Left colon (tissue), 2 donors: ENCODE measurements around the gene SLC25A1. TPM values are rescaled to one million over a fixed set of nuclear protein-coding genes. Genes with fewer than 3 reads are reported as not detected.
A peak's percentile ranks its signal among the peaks of the same experiment; 100 is the strongest.
"Not testable (repeated sequence)": the region's sequence is repeated elsewhere in the genome, so short reads cannot be mapped to it uniquely, and the experiment has no call there.

Source experiments
- ATAC-seq: fragments of 200-7000 bp; cut with Tn5 transposase; one replicate; pipeline ENCODE4 v1.9.1; 2020; ENCODE audit warnings: mild to moderate bottlenecking, moderate library complexity
- DNase-seq, 2 donors: peaks; one replicate each; pipeline ENCODE4 v3.0.0-alpha.2; 2020
- intact Hi-C, 2 donors: fragments of 100-400 bp; cut with DNase I in 1 of 2; cut with micrococcal nuclease in 1 of 2; formaldehyde crosslinking; loops; one replicate each; pipeline versions ENCODE4 v1.11.2 to v1.14.0; 2022; cut with DNase I, micrococcal nuclease
- total RNA-seq, 2 donors: library from RNA; stranded (reverse); fragmentation: NEBNext Ultra II Directional; extraction: Animal tissue kit (Norgen Biotek cat#: 25700); gene quantifications; one replicate each; pipeline ENCODE4 v1.2.1, GENCODE V29; 2021
- donor health status: DM: no; HTN: no; CAD: no.
- donor health status: DM: yes; HTN: yes; CAD: no.

The SLC25A1 gene
- total RNA-seq, 2 donors from 2014 or later, result 137 to 194 TPM

GRCh38 chr22:19173047-19174035 lies 5.2 kb downstream of the SLC25A1 start:
- ATAC-seq (peak; percentile 64), DNase-seq (peak; percentile 76 to 83)
- intact Hi-C loops, result no loop called here

GRCh38 chr22:19172213-19173046 lies 6.1 kb downstream of the SLC25A1 start:
- DNase-seq (no peak), ATAC-seq (no peak)
- intact Hi-C loops, result no loop called here

- ATAC-seq (no peak), DNase-seq (no peak)
- intact Hi-C loops, result no loop called here
Measured at GRCh38 chr22:19169947-19170318, 8.6 kb downstream of the SLC25A1 start.

- intact Hi-C loops, result no loop called here
- DNase-seq, result no peak
Measured at GRCh38 chr22:19169002-19169946, 9.3 kb downstream of the SLC25A1 start.

DNA sequence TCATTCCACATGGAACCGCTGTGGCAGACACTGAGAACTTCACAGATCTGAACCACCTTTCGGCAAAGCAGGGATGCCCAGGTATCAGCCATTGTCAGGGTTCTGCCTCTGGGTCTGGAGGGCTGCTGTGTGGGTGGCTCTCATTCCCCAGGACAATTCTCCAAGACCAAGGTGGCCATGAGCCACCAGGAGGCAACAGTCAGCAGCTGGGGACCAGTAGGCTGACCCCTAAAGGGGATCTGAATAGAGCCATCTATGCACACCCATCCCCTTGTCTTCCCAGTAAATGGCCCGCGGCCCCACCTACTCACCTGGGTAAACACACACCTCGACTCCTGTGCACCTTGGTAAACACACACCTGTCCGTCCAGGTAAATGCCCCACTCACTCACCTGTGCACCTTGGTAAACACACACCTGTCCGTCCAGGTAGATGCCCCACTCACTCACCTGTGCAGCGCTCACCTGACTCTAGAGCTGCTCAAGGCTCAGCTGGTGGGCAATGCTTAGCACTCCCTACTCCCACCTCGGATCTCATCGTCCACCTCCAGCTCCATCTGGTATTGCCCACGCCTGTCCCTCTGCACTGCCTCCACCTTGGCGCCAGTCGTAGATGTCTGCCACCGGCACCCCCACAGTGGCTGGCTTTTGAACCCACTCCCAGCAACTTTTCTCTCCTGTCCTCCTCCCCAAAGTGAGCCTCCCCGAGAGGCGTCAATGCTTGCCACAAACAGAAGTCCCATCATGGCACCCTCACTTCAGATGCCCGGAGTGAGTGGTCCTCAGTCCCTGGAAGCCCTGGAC lies 10.2 kb downstream of the SLC25A1 start:
- intact Hi-C loops, result no loop called here
- ATAC-seq, result no peak
- no peak for DNase-seq

More at GRCh38 chr22:19169002-19169946, 9.3 kb downstream of the SLC25A1 start:
- ATAC-seq, result no peak

- ATAC-seq, result no peak
- intact Hi-C loops, result no loop called here
Measured at GRCh38 chr22:19167106-19167869, 11.2 kb downstream of the SLC25A1 start.

DNA sequence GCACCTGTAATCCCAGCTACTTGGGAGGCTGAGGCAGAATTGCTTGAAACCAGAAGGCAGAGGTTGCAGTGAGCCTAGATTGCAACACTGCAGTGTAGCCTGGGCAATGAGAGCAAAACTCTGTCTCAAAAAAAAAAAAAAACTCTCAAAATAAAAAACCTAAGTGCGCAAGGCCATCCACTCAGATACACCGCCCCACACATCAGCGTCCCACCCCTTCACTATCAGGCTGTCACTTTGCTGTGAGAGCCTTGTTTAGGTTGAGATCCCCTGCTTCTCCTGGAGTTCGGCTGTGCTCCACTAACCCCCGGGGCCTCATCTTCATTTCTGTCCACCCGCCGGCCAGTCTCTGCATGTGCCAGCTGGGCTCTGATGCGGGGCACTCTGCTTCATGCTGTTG lies 12.1 kb downstream of the SLC25A1 start:
- intact Hi-C loops, result no loop called here

More at GRCh38 chr22:19167106-19167869, 11.2 kb downstream of the SLC25A1 start:
- DNase-seq, result no peak

DNA sequence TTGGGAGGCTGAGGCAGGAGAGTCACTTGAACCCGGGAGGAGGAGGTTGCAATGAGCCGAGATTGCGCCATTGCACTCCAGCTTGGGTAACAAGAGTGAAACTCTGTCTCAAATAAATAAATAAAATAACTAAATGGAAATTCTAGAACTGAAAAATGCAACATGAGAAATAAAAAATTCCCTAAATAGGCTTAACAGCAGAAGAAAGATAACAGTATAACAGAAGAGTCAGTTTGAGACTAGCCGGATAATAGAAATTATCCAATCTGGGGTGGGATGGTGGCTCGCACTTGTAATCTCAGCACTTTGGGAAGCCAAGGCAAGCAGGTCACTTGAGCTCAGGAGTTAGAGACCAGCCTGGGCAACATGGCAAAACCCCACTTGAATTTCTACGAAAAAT lies 14.1 kb downstream of the SLC25A1 start:
- no peak for DNase-seq
- no peak for ATAC-seq
- intact Hi-C loops, result no loop called here

More for the DNA sequence above, 12.1 kb downstream of the SLC25A1 start:
- DNase-seq, result no peak
- ATAC-seq, result no peak

- ATAC-seq, intact Hi-C loops, DNase-seq: not testable (repeated sequence)
Measured at GRCh38 chr22:19158649-19159048, 19.9 kb downstream of the SLC25A1 start.

GRCh38 chr22:19156109-19156508 lies 22.4 kb downstream of the SLC25A1 start:
- intact Hi-C loops, DNase-seq, ATAC-seq: not testable (repeated sequence)

- intact Hi-C loops, result no loop called here
- DNase-seq (no peak), ATAC-seq (no peak)
Measured at GRCh38 chr22:19152942-19153883, 25.3 kb downstream of the SLC25A1 start.

DNA sequence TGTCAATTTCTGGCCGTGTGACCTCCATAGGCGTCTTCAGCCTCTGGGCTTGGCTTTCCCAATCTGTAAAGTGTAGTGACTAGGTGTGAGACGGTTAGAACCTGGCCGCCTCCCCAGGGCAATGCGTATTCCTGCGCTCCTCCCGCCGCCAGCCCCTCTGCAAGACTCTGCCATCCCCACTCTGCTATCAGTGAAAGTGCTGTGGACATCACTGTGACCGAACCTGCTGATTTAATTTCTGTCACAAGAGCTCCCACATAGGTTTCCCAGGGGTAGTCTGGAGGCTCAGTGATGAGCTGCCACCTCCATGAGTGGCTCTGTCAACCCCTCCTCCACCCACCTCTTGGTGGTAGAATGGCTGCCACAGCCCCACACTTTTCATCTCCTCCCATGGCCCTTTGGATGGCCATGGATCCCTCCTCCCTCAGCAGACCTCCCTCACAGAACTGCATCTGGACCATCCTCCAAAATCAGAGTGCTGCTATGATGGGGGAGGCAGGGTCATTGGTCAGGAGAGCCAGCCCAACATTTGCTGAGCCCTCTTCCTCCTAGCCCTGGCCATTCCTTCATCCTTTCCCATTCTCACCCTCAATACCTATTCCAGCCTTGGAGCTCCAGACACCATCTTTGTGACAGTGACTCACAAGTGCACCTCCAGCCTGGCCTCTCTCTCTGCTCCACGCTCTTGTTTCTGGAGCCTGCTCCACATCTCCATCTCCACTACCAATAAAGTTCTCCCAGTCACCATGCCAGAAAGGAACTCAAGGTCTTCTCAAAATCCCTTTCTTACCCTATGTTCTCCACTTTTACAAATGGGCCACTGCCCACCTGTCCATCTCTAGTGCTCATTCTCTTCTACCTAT lies 27.0 kb downstream of the SLC25A1 start:
- no peak for DNase-seq
- intact Hi-C loops, result no loop called here
- ATAC-seq, result no peak

DNA sequence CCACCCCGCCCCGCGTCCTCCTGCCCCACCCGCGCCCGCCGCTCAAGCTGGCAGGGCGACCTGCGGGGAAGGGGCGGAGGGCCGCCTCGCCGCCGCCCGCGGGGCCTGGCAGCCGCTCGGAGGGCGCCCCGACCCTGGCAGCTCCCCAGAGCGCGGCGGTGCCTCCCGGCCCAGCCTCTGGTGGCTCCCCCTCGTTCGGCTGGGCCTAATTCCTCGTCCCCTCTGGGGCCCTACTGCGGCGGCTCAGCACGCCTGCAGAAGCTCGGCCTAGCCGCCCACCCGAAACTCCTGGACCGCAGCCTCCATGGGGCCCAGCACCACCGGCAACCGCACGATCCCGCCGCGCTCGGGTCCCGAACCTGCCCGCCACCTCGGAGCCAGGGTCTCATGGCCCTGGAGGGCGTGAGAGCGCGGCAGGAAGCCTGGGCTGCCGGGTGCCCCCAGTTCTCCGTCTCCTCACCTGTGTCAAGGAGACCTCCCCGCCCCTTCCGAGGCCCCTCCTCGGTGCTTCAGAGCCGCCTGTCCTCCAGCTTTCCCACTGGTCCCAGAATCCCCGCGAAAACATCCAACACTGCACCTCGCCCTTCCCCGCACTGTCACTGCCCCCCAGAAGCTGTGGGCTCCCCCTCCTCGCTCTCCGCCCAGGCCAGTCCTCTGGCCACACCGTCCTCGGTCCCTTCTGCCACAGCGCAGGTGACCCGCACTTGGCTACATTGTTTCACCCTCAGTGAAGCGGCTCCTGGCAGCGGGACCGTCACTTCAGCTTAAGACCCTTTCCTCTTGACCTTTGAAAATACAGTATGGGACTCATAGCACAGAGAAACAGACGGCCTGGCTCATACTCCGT lies 27.8 kb downstream of the SLC25A1 start:
- intact Hi-C loops, result no loop called here
- ATAC-seq (no peak), DNase-seq (no peak)

GRCh38 chr22:19149991-19150390 lies 28.5 kb downstream of the SLC25A1 start, which contains the start of gene GSC2:
Gene GSC2, minus strand, starts transcription at chr22:19150292. Its CDS starts 9 bp downstream, at chr22:19150283.
- ATAC-seq, result no peak
- DNase-seq, result no peak
- intact Hi-C loops, result no loop called here
